H1 (cell line): ENCODE results near the gene ATP7B. TPM values are rescaled to one million over a fixed set of nuclear protein-coding genes. Genes with fewer than 3 reads are reported as not detected.

Experiments
- CBX8 ChIP-seq: fragments of 300-800, 300-1000 bp; sonication (generic); IDR thresholded peaks from 2 replicates; pipeline ENCODE4 v1.7.1; 2016; ENCODE audit warnings: low read depth, low read length, borderline replicate concordance
- CHD7 ChIP-seq: fragments of 300-600 bp; sonication (generic); IDR thresholded peaks from 2 replicates; pipeline ENCODE4 v1.7.1; 2012; ENCODE audit warnings: low read length, moderate library complexity, mild to moderate bottlenecking, inconsistent platforms; ENCODE audit not compliant: insufficient replicate concordance
- CTCF ChIP-seq, 3 experiments: IDR thresholded peaks; 1 replicate in 2 of 3; 2 replicates in 1 of 3; pipeline versions ENCODE4 v1.5.1 to v1.6.1; 2011; ENCODE audit warnings: low read length in 3 of 3, mild to moderate bottlenecking in 3 of 3, inconsistent platforms in 2 of 3, low read depth in 1 of 3, moderate library complexity in 1 of 3; ENCODE audit not compliant: insufficient read depth in 1 of 3; ENCODE audit errors: control extremely low read depth in 1 of 3
- GABPA ChIP-seq: IDR thresholded peaks from 2 replicates; pipeline ENCODE4 v1.6.1; 2011; ENCODE audit warnings: mild to moderate bottlenecking, low read length, moderate library complexity, borderline replicate concordance; ENCODE audit not compliant: insufficient read depth
- MAFK ChIP-seq: IDR thresholded peaks from 2 replicates; pipeline ENCODE4 v1.6.1; 2012; ENCODE audit warnings: low read depth, mild to moderate bottlenecking, improper control_type of control experiment, low read length
- PHF8 ChIP-seq: fragments of 200-600 bp; sonication (generic); conservative IDR thresholded peaks from 2 replicates; pipeline ENCODE4 v1.7.1; 2012; ENCODE audit warnings: low read depth, mild to moderate bottlenecking, inconsistent platforms, low read length, moderate library complexity
- POLR2AphosphoS5 ChIP-seq: IDR thresholded peaks from 2 replicates; pipeline ENCODE4 v1.6.1; 2011; ENCODE audit warnings: low read depth, low read length
- polyA plus RNA-seq, 7 experiments: library from polyadenylated mRNA; depleted of rRNA in 3 of 7; stranded (reverse) in 5 of 7; unstranded in 2 of 7; fragments of >200 nt in 5 of 7; fragments of 200-250 nt in 2 of 7; gene quantifications; 1 replicate in 5 of 7; 2 replicates in 1 of 7; 4 replicates in 1 of 7; pipeline versions ENCODE4 v1.2.1 to v1.2.3, GENCODE V29; 2011 to 2013; ENCODE audit warnings: missing spikeins in 2 of 7, mixed read lengths in 2 of 7
- total RNA-seq: library from RNA; stranded (reverse); fragmentation: NEBNext Ultra II Directional; extraction: Animal tissue kit (Norgen Biotek cat#: 25700); gene quantifications from 2 replicates; pipeline ENCODE4 v1.2.1, GENCODE V29; 2021

Gene ATP7B
- total and polyA plus RNA-seq, 2 of the 8 experiments (the other 6 are each of a cell fraction or from before 2014, with no cell fraction given), result 4.1 to 9.2 TPM

GRCh38 chr13:51925865-51926527 lies 85.3 kb downstream of the ATP7B start (continued):
- TF ChIP-seq CHD7 (no peak), MAFK (no peak), CBX8 (no peak), GABPA (no peak), PHF8 (no peak), CTCF (IDR thresholded peaks at IDR 0.05; ENCODE audit: control extremely low read depth in 1 of 3, insufficient read depth in 1 of 3, low read depth in 1 of 3, low read length in 3 of 3) (no peak), POLR2AphosphoS5 (no peak)
- TF ChIP-seq, all 59 proteins: peak for 0
